ENCODE data around the gene KPNB1. TPM values are rescaled to one million over a fixed set of nuclear protein-coding genes. Genes with fewer than 3 reads are reported as not detected.

Gene KPNB1
- total and polyA plus RNA-seq, 2 of the 4 experiments (the other 2 are of a cell fraction) = 206 to 1,082 TPM

DNA sequence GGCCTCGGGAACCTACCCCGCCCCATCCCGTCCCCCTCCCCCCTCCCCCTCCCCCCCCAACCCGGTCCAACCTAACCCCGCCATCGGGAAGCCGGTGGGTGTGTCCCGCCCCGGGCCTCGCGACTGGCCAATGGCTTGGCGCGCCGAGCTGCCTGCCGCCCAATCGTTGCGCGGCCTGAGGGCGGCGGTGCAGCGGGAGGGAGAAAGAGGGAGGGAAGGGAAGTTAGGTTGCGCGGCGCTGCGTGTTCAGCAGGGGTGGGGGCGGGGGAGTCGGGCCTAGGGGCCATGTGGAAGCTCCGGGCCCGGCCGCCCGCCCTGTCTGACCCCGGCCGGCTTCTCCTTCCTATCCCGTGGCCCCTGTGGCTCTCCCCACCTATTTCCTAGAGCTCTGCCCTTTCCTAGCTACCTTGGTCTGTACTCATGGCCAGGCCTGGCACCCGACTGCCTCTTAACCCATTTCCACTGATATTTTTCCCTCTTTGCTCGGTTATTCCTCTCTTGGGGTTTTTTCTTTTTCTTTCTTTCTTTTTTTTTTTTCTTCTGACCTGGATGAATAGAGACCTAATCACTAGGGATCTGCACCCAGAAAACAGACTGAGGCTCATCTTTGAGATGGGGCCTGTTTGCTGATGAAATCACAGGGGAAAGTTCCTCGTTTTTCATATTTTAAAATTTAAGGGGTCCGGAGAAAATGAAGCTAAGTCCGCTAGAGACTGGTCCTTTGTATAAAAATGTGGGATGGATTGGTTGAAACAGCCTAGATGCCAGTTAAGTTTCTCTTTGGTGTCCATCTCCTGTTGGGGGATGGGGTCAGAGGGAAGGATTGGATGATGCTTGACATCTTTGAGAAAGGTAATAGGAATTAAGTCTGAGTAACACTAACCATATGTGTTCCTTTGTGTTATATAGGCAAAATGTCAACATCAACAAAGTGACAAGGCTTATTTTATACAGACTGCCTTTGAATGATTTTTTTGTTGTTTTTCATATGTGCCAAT is 1.1 kb downstream of the KPNB1 start (continued):
- TF ChIP-seq ELK1 (IDR thresholded peaks at IDR 0.05; ENCODE audit: borderline replicate concordance, low read depth, low read length) (no peak), RFX5 (IDR thresholded peaks at IDR 0.05; ENCODE audit: low read depth, low read length) (no peak)

- in situ Hi-C loops (cut with MboI; ENCODE audit: low sequenced_read_pairs) (loop anchor here (10.0 kb wide), 1 partner anchor 507 kb away; no protein-coding TSS in a partner anchor), dilution Hi-C loops (cut with HindIII; ENCODE audit: low sequenced_read_pairs, unreplicated experiment) (no loop called here), intact Hi-C loops (cut with micrococcal nuclease) (loop anchor here (5.0 kb wide), 1 partner anchor 146 kb away; no protein-coding TSS in a partner anchor)
- no peak overlapping the region for H2AK5ac ChIP-seq (ENCODE audit: low read depth, low read length)
- no TSS peak for BruUV-seq (replicated peaks)
- no peak overlapping the region for H4K5ac ChIP-seq (ENCODE audit: low read depth, low read length)
- H2BK5ac ChIP-seq (ENCODE audit: low read depth, low read length, poor library complexity, severe bottlenecking) = no peak overlapping the region
- H2BK120ac ChIP-seq (ENCODE audit: low read depth, low read length) = no peak overlapping the region
- H3K9me3 ChIP-seq (ENCODE audit: control insufficient read depth, insufficient read depth, low read length) = no peaks in the 10 kb centered on the region
- H3K4me3 ChIP-seq (ENCODE audit: insufficient read depth, low read depth, low read length) = no peak overlapping the region
- WGBS, 2 experiments (ENCODE audit: extremely low coverage in 2 of 2, insufficient read length in 1 of 2) = no CpG with 5 or more reads among the region's 2 CpGs
- H2BK15ac ChIP-seq (ENCODE audit: low read depth, low read length) = no peak overlapping the region
- no peak overlapping the region for H3K4me2 ChIP-seq (ENCODE audit: low read depth, low read length)
- peaks cover 51% of the 10 kb centered on the region for H4K20me1 ChIP-seq (ENCODE audit: insufficient read depth, low read length)
- no peak overlapping the region for H3K27ac ChIP-seq (ENCODE audit: insufficient read depth, low read length)
- peaks cover 32% of the 10 kb centered on the region for H3K36me3 ChIP-seq (ENCODE audit: control insufficient read depth, insufficient read depth, low read length)
- no peaks in the 10 kb centered on the region for H3K27me3 ChIP-seq (ENCODE audit: control insufficient read depth, insufficient read depth, low read length)
- H2AK9ac ChIP-seq (replicated peaks; ENCODE audit: low read depth, low read length, poor library complexity) = no peak overlapping the region
- H2BK20ac ChIP-seq (ENCODE audit: low read depth, low read length) = no peak overlapping the region
- ChIA-PET CTCF (no interaction called here), POLR2A (ENCODE audit: unreplicated experiment) (no interaction called here)
- ATAC-seq (ENCODE audit: low read depth) (no peak), DNase-seq (no peak)
- H3K9me1 ChIP-seq (ENCODE audit: insufficient read depth, low read length) = peaks cover 9% of the 10 kb centered on the region
- no peak overlapping the region for H3K18ac ChIP-seq (ENCODE audit: low read depth, low read length)
- no peak overlapping the region for H3K14ac ChIP-seq (replicated peaks; ENCODE audit: low read depth, low read length)
- H3K4me1 ChIP-seq (ENCODE audit: control insufficient read depth, insufficient read depth, low read length) = peaks cover 5% of the 10 kb centered on the region; the same call in 1 of the 2 replicates
- TF ChIP-seq RCOR1 (IDR thresholded peaks at IDR 0.05; ENCODE audit: insufficient replicate concordance, low read length) (no peak), CEBPB (IDR thresholded peaks at IDR 0.05; ENCODE audit: low read depth, low read length) (no peak), FOS (IDR thresholded peaks at IDR 0.05; ENCODE audit: low read depth, low read length) (no peak), CHD1 (IDR thresholded peaks at IDR 0.05; ENCODE audit: low read depth, low read length) (no peak), POLR2A (IDR thresholded peaks at IDR 0.05; ENCODE audit: low read depth, low read length) (no peak), NFE2L2 (IDR thresholded peaks at IDR 0.05; ENCODE audit: low read depth, low read length) (no peak)
- TF ChIP-seq, protein P1, sequence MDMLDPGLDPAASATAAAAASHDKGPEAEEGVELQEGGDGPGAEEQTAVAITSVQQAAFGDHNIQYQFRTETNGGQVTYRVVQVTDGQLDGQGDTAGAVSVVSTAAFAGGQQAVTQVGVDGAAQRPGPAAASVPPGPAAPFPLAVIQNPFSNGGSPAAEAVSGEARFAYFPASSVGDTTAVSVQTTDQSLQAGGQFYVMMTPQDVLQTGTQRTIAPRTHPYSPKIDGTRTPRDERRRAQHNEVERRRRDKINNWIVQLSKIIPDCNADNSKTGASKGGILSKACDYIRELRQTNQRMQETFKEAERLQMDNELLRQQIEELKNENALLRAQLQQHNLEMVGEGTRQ (IDR thresholded peaks at IDR 0.05; ENCODE audit: low read depth, low read length) = no peak
- no peak overlapping the region for H3K9ac ChIP-seq (ENCODE audit: low read depth, low read length)
- no peak overlapping the region for H3K56ac ChIP-seq (ENCODE audit: extremely low read depth, insufficient read depth, low read length)
- no peak overlapping the region for H2AFZ ChIP-seq (replicated peaks; ENCODE audit: low read length, poor library complexity)
- 0 out of 2 replicates have a peak overlapping the region, but pooled peaks have one; percentile 4 for H3K23ac ChIP-seq (ENCODE audit: low read depth, low read length)
- peaks cover 17 to 68% of the 10 kb centered on the region in 2 experiments for H3K79me1 ChIP-seq (ENCODE audit: low read depth in 1 of 2, low read length in 2 of 2)
- H4K8ac ChIP-seq (ENCODE audit: low read depth in 2 of 2, low read length in 2 of 2) = no peak overlapping the region
- H4K91ac ChIP-seq (ENCODE audit: insufficient read depth, low read depth, low read length) = no peak overlapping the region
- no peak overlapping the region for H3K4ac ChIP-seq (ENCODE audit: low read depth, low read length)
Measured at GRCh38 chr17:47651704-47652103, 2.0 kb downstream of the KPNB1 start.

All from IMR-90 (cell line).